GM08714 (cell line): ENCODE measurements around the gene BBS9.

ENCODE experiments used
- H3K4me3 ChIP-seq: fragments of 200-500 bp; sonication (Bioruptor generic); 2 replicates; pipeline ENCODE4 v1.5.1; 2014; ENCODE audit warnings: mild to moderate bottlenecking, low read length, inconsistent platforms
- ZNF274 ChIP-seq: IDR thresholded peaks from 2 replicates; pipeline ENCODE4 v1.6.1; 2012; ENCODE audit warnings: mild to moderate bottlenecking, low read depth, low read length

Gene BBS9

DNA sequence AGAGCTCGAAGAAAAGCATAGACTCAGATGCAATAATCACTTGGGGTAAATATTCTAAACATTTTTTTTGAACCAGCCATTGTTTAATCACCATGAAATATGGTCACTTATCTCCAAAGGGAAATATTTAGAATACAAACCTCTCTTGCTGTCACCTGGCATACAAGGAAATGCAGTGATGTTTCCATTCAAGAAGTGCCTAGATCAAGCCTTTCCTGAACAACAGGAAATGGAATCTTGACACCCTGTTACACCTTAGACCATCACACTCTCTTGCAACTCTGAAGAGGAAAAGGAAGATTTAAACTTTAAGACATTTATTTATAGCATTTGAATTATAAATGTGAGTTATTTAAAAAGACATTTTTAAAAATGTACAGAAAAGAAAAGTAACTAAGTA is 512.9 kb downstream of the BBS9 start:
- TF ChIP-seq ZNF274 = no peak

DNA sequence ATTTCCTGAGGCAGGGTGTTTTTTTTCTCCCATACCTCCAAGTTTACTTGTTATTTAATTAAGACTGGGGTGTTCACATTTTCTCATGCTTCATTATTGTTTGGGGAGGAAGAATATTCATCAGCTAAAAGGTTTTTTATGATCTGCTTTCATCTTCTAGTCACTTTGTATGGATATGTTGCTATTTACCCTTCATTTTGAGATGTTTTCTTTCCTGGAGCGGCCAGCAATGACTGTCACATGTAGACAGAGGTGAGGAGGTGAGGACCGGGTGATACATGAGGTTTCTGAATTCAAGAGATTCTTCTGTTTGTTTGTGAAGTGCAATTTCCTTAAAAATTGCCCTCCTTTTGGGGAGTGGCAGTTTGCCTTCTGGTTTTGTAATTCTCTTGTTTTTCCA is 514.2 kb downstream of the BBS9 start:
- TF ChIP-seq ZNF274 = no peak
- no peak overlapping the region for H3K4me3 ChIP-seq

More for the DNA sequence above, 512.9 kb downstream of the BBS9 start:
- no peak overlapping the region for H3K4me3 ChIP-seq

DNA sequence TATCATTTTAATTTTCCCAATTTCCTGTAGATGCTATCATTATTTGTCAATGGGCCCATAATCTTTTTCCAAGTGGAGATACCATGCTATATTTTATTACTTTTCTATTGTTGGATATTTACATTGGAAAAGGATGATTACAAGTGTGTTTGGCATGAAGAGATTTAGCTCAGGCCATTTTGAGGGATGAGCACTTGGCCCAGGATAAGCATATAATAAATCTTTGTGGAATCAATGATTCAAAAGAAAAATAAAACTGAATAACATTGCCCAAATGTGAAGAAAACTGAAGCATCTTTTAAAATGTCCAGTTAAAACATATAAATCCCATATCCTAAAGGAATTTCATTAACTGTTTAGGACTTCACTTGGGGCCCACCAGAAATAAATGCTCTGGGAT is 515.1 kb downstream of the BBS9 start:
- no peak overlapping the region for H3K4me3 ChIP-seq

DNA sequence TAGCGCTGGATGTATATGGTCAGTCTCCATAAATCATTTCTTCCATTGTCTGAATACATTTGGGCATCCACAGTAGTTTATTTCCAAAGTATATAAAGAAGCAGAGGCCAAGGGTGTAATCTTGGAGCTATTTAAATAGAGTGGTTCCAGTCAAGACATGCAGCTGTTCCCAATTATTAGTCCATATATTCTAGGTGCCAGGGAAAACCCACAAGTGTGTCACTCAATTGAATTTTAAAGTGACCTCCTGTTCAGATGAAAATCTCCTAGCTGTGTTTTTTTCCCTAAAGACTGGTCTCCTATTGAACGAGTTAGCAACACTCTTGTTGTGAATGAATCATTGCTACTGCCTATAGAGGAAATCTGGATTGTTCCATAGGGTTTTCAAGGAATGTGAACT is 515.7 kb downstream of the BBS9 start:
- no peak overlapping the region for H3K4me3 ChIP-seq
- TF ChIP-seq ZNF274 = no peak

More for the DNA sequence above, 515.1 kb downstream of the BBS9 start:
- no peak for TF ChIP-seq ZNF274

DNA sequence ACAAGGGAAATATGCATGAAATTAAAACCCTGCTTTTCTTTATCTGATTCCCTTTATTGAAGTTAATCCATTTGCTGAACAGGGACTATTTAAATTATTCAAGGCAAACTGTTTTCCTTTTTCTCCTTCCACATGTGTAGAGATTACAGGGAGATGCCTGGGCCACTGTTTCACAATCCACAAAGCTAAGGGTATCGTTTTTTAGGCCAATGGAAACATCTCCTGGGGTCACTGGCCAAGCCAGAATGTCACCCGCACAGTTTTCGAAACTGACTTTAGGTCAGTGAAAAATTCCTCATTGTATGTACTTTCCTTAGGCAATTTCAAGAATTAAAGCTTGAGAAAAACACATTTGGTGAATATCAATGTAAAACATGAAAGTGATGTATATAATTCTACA is 516.8 kb downstream of the BBS9 start:
- no peak for TF ChIP-seq ZNF274
- no peak overlapping the region for H3K4me3 ChIP-seq

DNA sequence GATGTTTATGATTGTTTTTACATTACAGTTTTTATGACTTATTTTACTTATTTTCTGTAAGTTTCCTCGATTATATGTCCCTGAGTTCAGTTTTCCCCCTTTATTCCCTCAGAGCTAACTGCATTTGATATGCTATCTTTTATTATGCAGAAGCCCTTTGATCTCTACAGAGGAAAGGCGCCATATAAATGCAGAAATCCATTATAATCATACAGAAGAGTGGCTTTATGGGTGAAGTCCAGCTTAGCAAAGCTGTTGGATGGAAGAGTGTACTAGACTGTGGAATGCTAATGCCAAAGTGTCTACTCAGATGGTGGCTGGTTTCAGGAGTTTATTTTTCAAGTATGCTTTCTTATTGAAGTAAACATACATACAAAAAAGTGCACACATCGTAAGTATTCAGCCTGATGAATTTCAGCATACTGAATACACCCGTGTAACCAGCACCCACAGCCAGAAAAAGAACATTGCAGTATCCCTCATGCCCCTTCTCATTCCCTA is 517.6 kb downstream of the BBS9 start:
- H3K4me3 ChIP-seq = no peak overlapping the region
- TF ChIP-seq ZNF274 = no peak

DNA sequence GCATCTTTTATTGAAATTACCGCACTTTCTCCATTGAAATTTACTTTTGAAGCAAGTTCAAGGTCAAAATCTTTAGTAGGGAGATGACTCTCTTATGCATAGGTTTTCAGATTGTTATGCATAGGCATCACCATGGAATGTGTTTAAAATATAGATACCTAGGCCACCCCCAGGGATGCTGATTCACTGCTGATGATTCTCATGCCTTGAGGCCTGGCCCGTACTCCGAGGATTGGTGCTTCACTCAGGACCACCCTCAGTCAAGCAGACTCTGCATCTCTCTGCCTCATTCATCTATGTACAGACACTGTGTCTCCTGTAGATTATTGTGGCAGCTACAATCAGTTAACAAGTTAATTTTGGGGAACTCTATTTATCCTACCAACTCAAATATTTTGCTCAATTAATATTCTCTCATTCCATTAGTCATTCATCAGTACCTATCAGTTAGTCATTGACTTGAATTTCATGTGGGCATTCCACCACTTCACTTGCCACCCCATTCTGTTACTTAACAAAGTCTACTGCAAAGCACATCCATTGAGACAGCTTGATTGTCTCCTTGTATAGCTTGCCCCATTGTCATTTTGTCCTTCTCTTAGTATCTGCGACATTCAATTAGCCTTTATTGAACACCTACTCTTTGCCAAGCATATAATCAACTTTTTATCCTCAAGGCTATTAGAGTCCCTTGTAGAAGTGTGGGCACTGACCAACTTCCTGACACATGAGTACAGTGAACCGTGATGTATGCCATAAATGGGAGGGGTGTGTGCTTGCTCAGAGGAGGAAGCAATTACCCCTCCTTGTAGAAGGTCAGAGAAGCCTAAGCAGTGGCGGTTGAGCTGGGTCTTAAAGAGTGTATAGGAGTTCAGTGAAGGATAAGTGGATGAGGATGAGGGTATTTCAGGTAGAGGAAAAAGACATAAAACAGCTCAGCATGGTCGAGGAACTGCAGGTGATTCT is 520.4 kb downstream of the BBS9 start:
- TF ChIP-seq ZNF274 = no peak
- no peak overlapping the region for H3K4me3 ChIP-seq

DNA sequence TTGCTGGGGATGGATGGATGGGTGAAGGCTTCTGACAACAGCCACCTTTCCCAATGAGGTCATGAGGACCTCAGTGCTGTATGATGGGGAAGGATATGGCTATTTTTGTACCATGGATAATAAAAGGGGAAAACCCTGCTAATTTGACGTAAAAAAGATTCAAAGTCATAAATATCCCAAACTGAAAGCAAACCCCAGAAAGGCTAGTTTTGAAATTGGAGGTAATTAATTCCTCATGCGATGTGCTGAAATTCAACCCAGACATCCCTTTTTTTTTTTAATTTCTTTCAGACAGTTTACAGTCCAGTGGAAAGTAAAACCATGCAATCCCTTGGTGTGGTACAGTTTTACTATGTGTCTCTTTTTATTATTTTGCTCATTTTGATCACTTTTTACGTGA is 521.5 kb downstream of the BBS9 start:
- no peak overlapping the region for H3K4me3 ChIP-seq
- TF ChIP-seq ZNF274 = no peak

DNA sequence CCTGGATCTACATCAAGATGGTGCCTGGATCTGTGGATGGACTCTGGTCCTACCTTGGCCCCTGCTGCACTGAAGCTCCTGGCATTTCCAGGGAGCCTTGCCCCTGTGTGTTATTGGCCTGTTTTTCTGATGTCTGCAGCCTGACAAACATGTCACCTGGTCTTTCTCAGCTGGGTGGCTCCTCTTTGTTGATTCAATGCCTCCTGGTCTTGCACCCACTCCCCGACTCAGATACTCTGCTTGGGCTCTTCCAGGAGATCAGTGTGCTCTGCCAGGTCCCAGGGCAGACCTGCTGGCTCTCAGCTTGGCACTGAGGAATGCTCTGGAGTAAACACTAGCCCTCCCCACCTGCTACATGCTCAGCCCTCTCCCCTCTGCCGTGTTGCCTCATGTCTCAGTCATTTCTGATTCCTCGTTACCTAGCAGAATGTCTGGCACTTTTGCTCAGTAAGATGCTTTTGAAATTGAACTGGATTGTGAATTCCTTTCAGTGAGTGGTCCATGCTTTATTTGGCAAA is 522.7 kb downstream of the BBS9 start:
- TF ChIP-seq ZNF274 = no peak
- no peak overlapping the region for H3K4me3 ChIP-seq

DNA sequence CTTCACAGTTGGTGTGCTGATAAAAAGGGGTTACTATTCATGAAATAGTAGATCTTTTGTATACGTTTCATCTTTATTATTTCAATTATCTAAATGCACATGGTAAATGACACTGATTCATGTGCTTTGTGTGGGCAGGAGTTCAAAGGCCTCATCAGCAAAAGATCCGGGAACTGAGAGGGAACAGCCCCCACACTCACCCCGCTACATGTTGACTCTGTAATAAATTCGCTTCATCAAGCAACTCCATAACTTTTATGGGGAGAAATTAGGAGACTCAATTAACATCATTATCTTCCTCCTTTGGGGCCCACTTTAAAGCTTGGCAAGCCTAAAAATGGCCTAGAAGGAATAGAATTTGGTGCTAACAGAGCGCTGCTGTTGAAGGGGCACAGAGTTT is 525.3 kb downstream of the BBS9 start:
- no peak overlapping the region for H3K4me3 ChIP-seq
- no peak for TF ChIP-seq ZNF274
